K562 (cell line): ENCODE measurements around the gene IMMP2L. TPM values are rescaled to one million over a fixed set of nuclear protein-coding genes. Genes with fewer than 3 reads are reported as not detected.

Experiments used
- ATAC-seq: fragments of 200-7000 bp; cut with Tn5 transposase; 3 replicates; pipeline ENCODE4 v1.9.1; 2020; ENCODE audit warnings: moderate library complexity
- BruUV-seq: library from RNA; stranded (reverse); fragments of 400-500 nt; replicated peaks from 2 replicates; lab custom pipeline; 2021; lab: Mats Ljungman, UMichigan
- CTCF ChIA-PET: fragments of 300-600 bp; formaldehyde crosslinking; extraction: SDS; loops from one replicate; lab custom pipeline; 2021; ENCODE audit warnings: low intra/inter-chr PET ratio; lab: Yijun Ruan, JAX
- POLR2A ChIA-PET: fragments of 300-600, 350-650 bp; sonication (Branson Sonifier 250); formaldehyde crosslinking; extraction: SDS; loops from one replicate; lab custom pipeline; 2021; ENCODE audit warnings: antibody characterized with exemption, inconsistent platforms; lab: Yijun Ruan, JAX
- DNase-seq, 4 experiments: peaks; one replicate each; pipeline versions ENCODE4 v3.0.0 to v3.0.0-alpha.2; 2011 to 2018; ENCODE audit warnings: low spot score in 3 of 4, mixed read lengths in 3 of 4; ENCODE audit errors: extremely low read depth in 1 of 4
- FAIRE-seq: peaks from 2 replicates; lab custom pipeline; 2011; peaks lifted over from hg19 to GRCh38; lab: Jason Lieb, UNC
- H2AFZ ChIP-seq: 2 replicates; pipeline ENCODE4 v1.6.0; 2011; ENCODE audit warnings: low read depth, low read length, control low read depth, inconsistent platforms
- H3K27ac ChIP-seq: fragments of 200-600 bp; 3 replicates; pipeline ENCODE4 v1.8.0; 2011; ENCODE audit warnings: low read depth, mild to moderate bottlenecking, control low read depth, inconsistent platforms, low read length, moderate library complexity, mixed read lengths; ENCODE audit errors: extremely low read depth
- H3K27me3 ChIP-seq, 2 experiments: fragments of 300-600 bp in 1 of 2; 2 replicates in 1 of 2; 3 replicates in 1 of 2; pipeline versions ENCODE4 v1.6.0 to v1.8.0; 2011; ENCODE audit warnings: inconsistent platforms in 2 of 2, low read length in 2 of 2, mild to moderate bottlenecking in 1 of 2, mixed read lengths in 1 of 2, moderate library complexity in 1 of 2; ENCODE audit not compliant: control insufficient read depth in 2 of 2, insufficient read depth in 2 of 2
- H3K36me3 ChIP-seq: fragments of 300-600 bp; 3 replicates; pipeline ENCODE4 v1.8.0; 2011; ENCODE audit warnings: mild to moderate bottlenecking, low read length, inconsistent platforms; ENCODE audit not compliant: control insufficient read depth, insufficient read depth
- H3K4me1 ChIP-seq, 2 experiments: fragments of 200-600 bp in 1 of 2; replicated peaks in 1 of 2; 2 replicates in 1 of 2; 3 replicates in 1 of 2; pipeline versions ENCODE4 v1.5.1 to v1.8.0; 2011; ENCODE audit warnings: inconsistent platforms in 2 of 2, low read length in 2 of 2, mild to moderate bottlenecking in 1 of 2, mixed read lengths in 1 of 2, moderate library complexity in 1 of 2; ENCODE audit not compliant: control insufficient read depth in 2 of 2, insufficient read depth in 2 of 2
- H3K4me2 ChIP-seq: 2 replicates; pipeline ENCODE4 v1.6.1; 2011; ENCODE audit warnings: low read length, control low read depth, inconsistent platforms, mixed read lengths; ENCODE audit not compliant: insufficient read depth
- H3K4me3 ChIP-seq: fragments of 200-600 bp; sonication (generic), shearing (Covaris generic); 2 replicates; pipeline ENCODE4 v1.5.1; 2016; ENCODE audit warnings: control low read depth, inconsistent platforms
- H3K79me2 ChIP-seq: fragments of 200-600 bp; 3 replicates; pipeline ENCODE4 v1.8.0; 2011; ENCODE audit warnings: low read length, inconsistent platforms; ENCODE audit not compliant: control insufficient read depth, insufficient read depth
- H3K9ac ChIP-seq, 2 experiments: 2 replicates each; pipeline versions ENCODE4 v1.6.0 to v1.6.1; 2011; ENCODE audit warnings: low read depth in 2 of 2, low read length in 2 of 2, control low read depth in 1 of 2, inconsistent platforms in 1 of 2, mild to moderate bottlenecking in 1 of 2, mixed read lengths in 1 of 2; ENCODE audit not compliant: insufficient read depth in 1 of 2
- H3K9me1 ChIP-seq: one replicate; pipeline ENCODE4 v1.6.0; 2011; ENCODE audit warnings: inconsistent platforms, mild to moderate bottlenecking, low read length, moderate library complexity; ENCODE audit not compliant: control insufficient read depth, insufficient read depth
- H3K9me3 ChIP-seq: replicated peaks from 2 replicates; pipeline ENCODE4 v1.5.1; 2011; ENCODE audit warnings: low read depth, low read length, inconsistent platforms; ENCODE audit not compliant: control insufficient read depth, insufficient read depth
- H4K20me1 ChIP-seq: replicated peaks from 2 replicates; pipeline ENCODE4 v1.6.1; 2011; ENCODE audit warnings: low read length, inconsistent platforms, mixed read lengths; ENCODE audit not compliant: control insufficient read depth, insufficient read depth
- CEBPG ChIP-seq, 3 experiments: fragments of 200-800 bp in 1 of 3; sonication (Bioruptor generic) in 1 of 3; sonication (generic) in 1 of 3; formaldehyde crosslinking in 1 of 3; IDR thresholded peaks in 2 of 3; conservative IDR thresholded peaks in 1 of 3; 2 replicates each; pipeline versions ENCODE4 v1.6.1 to v1.8.0; 2016 to 2022; ENCODE audit warnings: missing compliant biosample characterization in 2 of 3, missing genetic modification characterization in 2 of 3, mild to moderate bottlenecking in 1 of 3, missing genetic modification reagents in 1 of 3
- CREB1 ChIP-seq, 2 experiments: sonication (generic) in 1 of 2; formaldehyde crosslinking in 1 of 2; IDR thresholded peaks; 2 replicates each; pipeline versions ENCODE4 v1.6.1 to v1.8.0; 2012 to 2022; ENCODE audit warnings: inconsistent platforms in 1 of 2, mild to moderate bottlenecking in 1 of 2, missing genetic modification reagents in 1 of 2, moderate library complexity in 1 of 2
- CXXC5 ChIP-seq: fragments of 250-450 bp; sonication (Bioruptor Pico); IDR thresholded peaks from 2 replicates; pipeline ENCODE4 v1.8.0; 2022; ENCODE audit warnings: inconsistent platforms, mild to moderate bottlenecking, moderate library complexity
- DIDO1 ChIP-seq: fragments of 450-650 bp; IDR thresholded peaks from 2 replicates; pipeline ENCODE4 v1.6.1; 2016; ENCODE audit warnings: low read depth, missing biosample characterization, missing genetic modification characterization
- PCBP2 ChIP-seq: fragments of 200-400 bp; formaldehyde crosslinking; IDR thresholded peaks from 2 replicates; pipeline ENCODE4 v1.6.1; 2018; ENCODE audit warnings: low read length, low read depth, mild to moderate bottlenecking, moderate library complexity; ENCODE audit not compliant: poor library complexity, severe bottlenecking
- RHOXF2B ChIP-seq: fragments of 250-450 bp; sonication (Bioruptor Pico); conservative IDR thresholded peaks from 2 replicates; pipeline ENCODE4 v1.5.1; 2021
- SMARCC2 ChIP-seq: fragments of 450-650 bp; IDR thresholded peaks from 2 replicates; pipeline ENCODE4 v1.6.1; 2017; ENCODE audit warnings: antibody characterized with exemption, moderate library complexity, mild to moderate bottlenecking, low read depth
- ZKSCAN3 ChIP-seq: fragments of 250-450 bp; sonication (Bioruptor Pico); IDR thresholded peaks from 2 replicates; pipeline ENCODE4 v1.4.0; 2020
- ZNF354B ChIP-seq: fragments of 250-450 bp; sonication (Bioruptor Pico); IDR thresholded peaks from 2 replicates; pipeline ENCODE4 v1.4.0; 2020
- ZNF584 ChIP-seq: fragments of 200-800 bp; sonication (Bioruptor generic); IDR thresholded peaks from 2 replicates; pipeline ENCODE4 v1.6.1; 2016; ENCODE audit warnings: low read depth, mild to moderate bottlenecking, missing genetic modification characterization, missing compliant biosample characterization
- ZNF764 ChIP-seq: fragments of 250-450 bp; sonication (Bioruptor Pico); IDR thresholded peaks from 2 replicates; pipeline ENCODE4 v1.4.0; 2020; ENCODE audit warnings: low read depth, mild to moderate bottlenecking, moderate library complexity
- WGBS: fragments of 100-300 bp; shearing (Covaris generic); methylation state at CpG from one replicate; pipeline ENCODE4 v1.1.6; 2016; ENCODE audit warnings: low coverage, mixed read lengths; ENCODE audit not compliant: insufficient coverage; ENCODE audit errors: missing lambda C conversion rate; 5-methylcytosine and 5-hydroxymethylcytosine counted together
- in situ Hi-C: fragments of 300-500 bp; cut with MboI; formaldehyde crosslinking; loops from 4 replicates; pipeline ENCODE4 v1.15.0; 2018; ENCODE audit warnings: inconsistent platforms, mixed read lengths
- intact Hi-C: fragments of 100-400 bp; cut with micrococcal nuclease; formaldehyde crosslinking; loops from 2 replicates; pipeline ENCODE4 v1.14.2; 2022
- polyA plus RNA-seq, 8 experiments: library from polyadenylated mRNA; depleted of rRNA in 4 of 8; stranded (reverse) in 5 of 8; unstranded in 3 of 8; fragments of >200 nt; fragmentation: Nextera tagmentation in 2 of 8; fragmentation: Illumina TruSeq in 1 of 8; extraction: Ambion mirVana in 2 of 8; extraction: Trizol in 1 of 8; gene quantifications; 2 replicates each; pipeline versions ENCODE4 v1.2.1 to v1.2.3, GENCODE V29; 2011 to 2014; ENCODE audit warnings: inconsistent platforms in 1 of 8, missing spikeins in 1 of 8
- total RNA-seq, 7 experiments: library from RNA; depleted of rRNA in 6 of 7; stranded (reverse); fragments of >200 nt in 6 of 7; fragmentation: Illumina TruSeq in 2 of 7; extraction: Trizol in 2 of 7; gene quantifications; 2 replicates each; pipeline versions ENCODE4 v1.2.1 to v1.2.3, GENCODE V29; 2011 to 2021; ENCODE audit warnings: low replicate concordance in 1 of 7
- TF ChIP-seq, protein P1 (sequence below): sonication (generic); formaldehyde crosslinking; IDR thresholded peaks from 2 replicates; pipeline ENCODE4 v1.8.1; 2023; ENCODE audit warnings: missing genetic modification reagents, mild to moderate bottlenecking, borderline replicate concordance
- TF ChIP-seq, protein P2 (sequence below): fragments of 250-450 bp; sonication (Bioruptor Pico); IDR thresholded peaks from 2 replicates; pipeline ENCODE4 v1.8.0; 2022; ENCODE audit warnings: moderate library complexity, mild to moderate bottlenecking, inconsistent platforms

The IMMP2L gene
- total and polyA plus RNA-seq, 9 of the 15 experiments (the other 6 are each of a cell fraction or from before 2014, with no cell fraction given) = 29.7 to 116 (median 53.0) TPM

DNA sequence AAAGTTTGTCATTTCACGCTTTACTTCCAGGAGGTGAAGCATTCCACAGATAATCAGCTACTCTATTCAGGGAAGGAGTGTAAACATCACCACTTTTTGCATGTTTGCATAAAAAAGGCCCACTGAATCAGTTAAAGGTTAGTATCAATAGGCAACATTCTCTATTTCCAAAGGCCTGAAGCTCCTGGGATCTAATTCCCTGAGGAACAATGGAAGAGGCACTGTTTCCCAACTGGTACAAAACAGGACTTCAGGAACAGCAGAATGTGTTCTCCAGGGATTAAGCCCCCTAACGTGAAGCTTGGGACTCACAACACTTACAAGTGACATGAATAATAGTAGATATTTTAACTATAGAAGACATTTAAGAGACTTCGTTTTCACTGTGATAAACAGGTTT lies 465.3 kb downstream of the IMMP2L start:
- no peaks in the 10 kb centered on the region for H3K79me2 ChIP-seq
- no peak overlapping the region for H3K4me3 ChIP-seq
- no peaks in the 10 kb centered on the region for H3K36me3 ChIP-seq
- DNase-seq = no peak
- no peak overlapping the region for H3K4me2 ChIP-seq
- no peak for ATAC-seq
- no peak overlapping the region for H3K9ac ChIP-seq
- ChIA-PET POLR2A (no interaction called here), CTCF (no interaction called here)
- WGBS = 69% methylated on average over 3 of the region's 3 CpGs
- H3K9me1 ChIP-seq = no peaks in the 10 kb centered on the region
- H4K20me1 ChIP-seq = no peaks in the 10 kb centered on the region
- no TSS peak for BruUV-seq
- no peaks in the 10 kb centered on the region for H3K27me3 ChIP-seq
- no peak overlapping the region for H2AFZ ChIP-seq
- no peak for FAIRE-seq
- no peak overlapping the region for H3K27ac ChIP-seq
- intact Hi-C loops = no loop called here
- H3K9me3 ChIP-seq = no peaks in the 10 kb centered on the region
- H3K4me1 ChIP-seq = no peaks in the 10 kb centered on the region
- in situ Hi-C loops = loop anchor here (10.0 kb wide), 1 partner anchor 638 kb away; no protein-coding TSS in a partner anchor
- TF ChIP-seq SMARCC2 (no peak), ZNF764 (CRISPR knock-in tag) (no peak), ZNF584 (CRISPR knock-in tag) (no peak), CXXC5 (no peak), CREB1 (IDR thresholded peaks at IDR 0.05) (no peak), CREB1 (CRISPR knock-in tag; IDR thresholded peaks at IDR 0.05) (no peak), DIDO1 (no peak), ZKSCAN3 (CRISPR knock-in tag) (no peak), PCBP2 (no peak), RHOXF2B (CRISPR knock-in tag) (no peak), CEBPG (CRISPR knock-in tag; IDR thresholded peaks at IDR 0.05) (no peak), CEBPG (tag; conservative IDR thresholded peaks at IDR 0.05 in 1 of 2, IDR thresholded peaks at IDR 0.05 in 1 of 2) (no peak), ZNF354B (no peak)
- TF ChIP-seq, protein P1, sequence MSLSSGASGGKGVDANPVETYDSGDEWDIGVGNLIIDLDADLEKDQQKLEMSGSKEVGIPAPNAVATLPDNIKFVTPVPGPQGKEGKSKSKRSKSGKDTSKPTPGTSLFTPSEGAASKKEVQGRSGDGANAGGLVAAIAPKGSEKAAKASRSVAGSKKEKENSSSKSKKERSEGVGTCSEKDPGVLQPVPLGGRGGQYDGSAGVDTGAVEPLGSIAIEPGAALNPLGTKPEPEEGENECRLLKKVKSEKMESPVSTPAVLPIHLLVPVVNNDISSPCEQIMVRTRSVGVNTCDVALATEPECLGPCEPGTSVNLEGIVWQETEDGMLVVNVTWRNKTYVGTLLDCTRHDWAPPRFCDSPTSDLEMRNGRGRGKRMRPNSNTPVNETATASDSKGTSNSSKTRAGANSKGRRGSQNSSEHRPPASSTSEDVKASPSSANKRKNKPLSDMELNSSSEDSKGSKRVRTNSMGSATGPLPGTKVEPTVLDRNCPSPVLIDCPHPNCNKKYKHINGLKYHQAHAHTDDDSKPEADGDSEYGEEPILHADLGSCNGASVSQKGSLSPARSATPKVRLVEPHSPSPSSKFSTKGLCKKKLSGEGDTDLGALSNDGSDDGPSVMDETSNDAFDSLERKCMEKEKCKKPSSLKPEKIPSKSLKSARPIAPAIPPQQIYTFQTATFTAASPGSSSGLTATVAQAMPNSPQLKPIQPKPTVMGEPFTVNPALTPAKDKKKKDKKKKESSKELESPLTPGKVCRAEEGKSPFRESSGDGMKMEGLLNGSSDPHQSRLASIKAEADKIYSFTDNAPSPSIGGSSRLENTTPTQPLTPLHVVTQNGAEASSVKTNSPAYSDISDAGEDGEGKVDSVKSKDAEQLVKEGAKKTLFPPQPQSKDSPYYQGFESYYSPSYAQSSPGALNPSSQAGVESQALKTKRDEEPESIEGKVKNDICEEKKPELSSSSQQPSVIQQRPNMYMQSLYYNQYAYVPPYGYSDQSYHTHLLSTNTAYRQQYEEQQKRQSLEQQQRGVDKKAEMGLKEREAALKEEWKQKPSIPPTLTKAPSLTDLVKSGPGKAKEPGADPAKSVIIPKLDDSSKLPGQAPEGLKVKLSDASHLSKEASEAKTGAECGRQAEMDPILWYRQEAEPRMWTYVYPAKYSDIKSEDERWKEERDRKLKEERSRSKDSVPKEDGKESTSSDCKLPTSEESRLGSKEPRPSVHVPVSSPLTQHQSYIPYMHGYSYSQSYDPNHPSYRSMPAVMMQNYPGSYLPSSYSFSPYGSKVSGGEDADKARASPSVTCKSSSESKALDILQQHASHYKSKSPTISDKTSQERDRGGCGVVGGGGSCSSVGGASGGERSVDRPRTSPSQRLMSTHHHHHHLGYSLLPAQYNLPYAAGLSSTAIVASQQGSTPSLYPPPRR (CRISPR knock-in tag) = no peak
- TF ChIP-seq, protein P2, sequence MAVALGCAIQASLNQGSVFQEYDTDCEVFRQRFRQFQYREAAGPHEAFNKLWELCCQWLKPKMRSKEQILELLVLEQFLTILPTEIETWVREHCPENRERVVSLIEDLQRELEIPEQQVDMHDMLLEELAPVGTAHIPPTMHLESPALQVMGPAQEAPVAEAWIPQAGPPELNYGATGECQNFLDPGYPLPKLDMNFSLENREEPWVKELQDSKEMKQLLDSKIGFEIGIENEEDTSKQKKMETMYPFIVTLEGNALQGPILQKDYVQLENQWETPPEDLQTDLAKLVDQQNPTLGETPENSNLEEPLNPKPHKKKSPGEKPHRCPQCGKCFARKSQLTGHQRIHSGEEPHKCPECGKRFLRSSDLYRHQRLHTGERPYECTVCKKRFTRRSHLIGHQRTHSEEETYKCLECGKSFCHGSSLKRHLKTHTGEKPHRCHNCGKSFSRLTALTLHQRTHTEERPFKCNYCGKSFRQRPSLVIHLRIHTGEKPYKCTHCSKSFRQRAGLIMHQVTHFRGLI (CRISPR knock-in tag) = no peak
